Activated gamma-delta T cell treated with anti-CD3 and anti-CD28 coated beads, Interleukin-2, amount 50 U/mL, for 16 hours (primary cell): ENCODE measurements around the gene CFAP299.
"Not testable (repeated sequence)": the region's sequence is repeated elsewhere in the genome, so short reads cannot be mapped to it uniquely, and the experiment has no call there.

ENCODE experiments used
- DNase-seq: peaks from one replicate; pipeline ENCODE4 v3.0.0-alpha.2; 2020; ENCODE audit warnings: low read depth

The CFAP299 gene

DNA sequence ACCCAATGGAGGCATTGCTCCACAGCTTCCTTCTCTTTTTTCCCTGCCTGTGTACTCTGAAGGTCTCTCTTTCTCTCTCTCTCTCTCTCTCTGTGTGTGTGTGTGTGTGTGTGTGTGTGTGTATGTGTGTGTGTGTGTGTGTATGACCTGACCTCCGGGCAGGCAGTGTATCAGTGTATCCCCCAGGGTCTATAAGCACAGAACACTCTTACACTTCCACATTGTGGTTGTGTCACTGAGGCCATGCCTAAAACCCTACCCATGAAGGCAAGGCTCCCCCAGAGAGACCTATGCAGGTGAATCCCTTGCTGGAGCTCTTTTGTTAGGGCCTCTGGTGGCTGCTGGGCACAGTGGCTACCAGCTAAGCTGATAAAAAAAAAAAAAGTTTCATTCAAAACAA lies 394.6 kb downstream of the CFAP299 start:
- DNase-seq = no peak

DNA sequence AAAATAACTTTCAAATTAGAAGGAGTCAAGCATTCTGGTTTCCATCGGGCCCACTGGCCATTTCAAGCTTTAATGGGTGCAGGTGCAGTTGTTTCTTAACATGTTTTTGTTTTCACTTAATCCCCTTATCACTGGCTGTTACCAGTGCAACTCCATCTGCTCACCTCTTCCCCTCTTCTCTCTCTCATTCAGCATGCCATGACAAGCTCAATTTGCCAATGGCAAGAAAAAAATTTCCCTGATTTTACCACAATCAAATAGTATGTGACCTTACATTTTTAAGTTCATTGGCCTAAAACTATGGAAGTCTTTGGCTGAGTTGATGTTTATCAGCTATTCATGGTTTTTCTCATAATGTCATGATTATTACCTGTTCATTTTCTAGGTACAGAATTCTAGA lies 395.9 kb downstream of the CFAP299 start:
- DNase-seq = no peak

DNA sequence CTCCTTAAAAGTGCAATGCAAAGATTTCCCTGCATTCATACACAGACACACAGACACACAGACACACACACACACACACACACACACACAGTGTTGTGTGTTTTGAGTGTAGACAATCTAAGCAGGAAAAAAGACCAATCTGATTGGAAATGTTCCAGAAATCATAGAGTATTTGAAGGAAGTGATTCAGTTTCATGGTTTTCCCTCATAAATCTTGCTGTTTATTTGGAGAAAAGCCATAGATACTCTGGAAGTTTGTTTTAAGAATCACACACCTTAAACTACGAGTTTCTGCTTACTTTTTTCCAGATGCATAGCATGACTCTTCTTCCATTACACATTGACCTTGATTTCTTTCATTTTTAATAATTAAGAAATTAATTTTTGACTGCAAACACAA lies 396.5 kb downstream of the CFAP299 start:
- DNase-seq = no peak

DNA sequence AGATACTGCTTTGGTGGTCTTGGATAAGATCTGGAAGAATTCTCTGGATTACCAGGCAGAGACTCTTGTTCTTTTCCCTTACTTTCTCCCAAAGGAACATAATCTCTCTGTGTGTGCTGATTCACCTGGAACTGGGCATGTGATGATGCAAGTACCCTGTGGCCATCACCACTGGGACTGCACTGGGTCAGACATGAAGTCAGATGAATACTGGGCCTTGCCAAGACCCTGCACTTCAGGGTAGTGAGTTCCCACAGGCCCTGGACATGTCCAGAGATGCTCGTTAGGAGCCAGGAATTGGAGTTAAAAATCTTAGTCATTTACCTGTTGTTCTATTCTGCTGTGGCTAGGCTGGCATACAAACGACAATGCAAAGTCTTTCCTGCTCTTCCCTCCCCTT lies 404.8 kb downstream of the CFAP299 start:
- no peak for DNase-seq

DNA sequence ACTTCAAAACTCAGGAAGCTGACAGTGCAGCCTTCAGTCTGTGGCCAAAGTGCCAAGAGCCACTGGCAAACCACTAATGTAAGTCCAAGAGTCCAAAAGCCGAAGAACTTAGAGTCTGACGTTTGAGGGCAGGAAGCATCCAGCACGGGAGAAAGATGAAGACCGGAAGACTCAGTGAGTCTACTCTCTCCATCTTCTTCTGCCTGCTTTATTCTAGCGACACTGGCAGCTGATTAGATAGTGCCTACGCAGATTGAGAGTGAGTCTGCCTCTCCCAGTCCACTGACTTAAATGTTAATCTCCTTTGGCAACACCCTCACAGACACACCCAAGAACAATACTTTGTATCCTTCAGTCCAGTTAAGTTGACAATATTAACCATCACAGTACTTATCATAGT lies 414.0 kb downstream of the CFAP299 start:
- not testable (repeated sequence) for DNase-seq

GRCh38 chr4:80751200-80751599 lies 415.7 kb downstream of the CFAP299 start:
- DNase-seq = no peak

- no peak for DNase-seq
Measured at GRCh38 chr4:80767944-80768343, 432.4 kb downstream of the CFAP299 start.

GRCh38 chr4:80776168-80776567 lies 440.6 kb downstream of the CFAP299 start:
- no peak for DNase-seq

GRCh38 chr4:80781431-80781830 lies 445.9 kb downstream of the CFAP299 start:
- no peak for DNase-seq

DNA sequence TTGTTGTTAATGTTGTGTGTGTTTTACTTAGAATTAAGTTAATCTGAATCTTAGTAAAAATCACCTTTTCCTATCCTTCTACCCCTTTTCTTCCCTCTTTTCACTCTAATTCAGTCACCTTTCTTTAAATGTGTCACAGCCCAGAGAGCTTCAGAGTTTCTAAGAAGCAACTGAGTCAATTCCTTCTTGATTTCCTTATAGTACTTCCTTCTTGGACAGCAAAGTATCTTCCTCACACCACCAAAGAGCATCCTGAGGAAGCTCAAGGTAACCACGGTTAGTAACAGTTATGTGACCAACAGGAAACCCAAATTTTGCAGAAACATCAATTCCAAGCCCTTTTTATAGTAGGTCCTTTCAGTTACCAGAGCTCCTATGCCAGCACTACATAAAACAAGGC lies 451.8 kb downstream of the CFAP299 start:
- DNase-seq = no peak

GRCh38 chr4:80788798-80789197 lies 453.3 kb downstream of the CFAP299 start:
- no peak for DNase-seq

GRCh38 chr4:80790152-80790551 lies 454.6 kb downstream of the CFAP299 start:
- no peak for DNase-seq

DNA sequence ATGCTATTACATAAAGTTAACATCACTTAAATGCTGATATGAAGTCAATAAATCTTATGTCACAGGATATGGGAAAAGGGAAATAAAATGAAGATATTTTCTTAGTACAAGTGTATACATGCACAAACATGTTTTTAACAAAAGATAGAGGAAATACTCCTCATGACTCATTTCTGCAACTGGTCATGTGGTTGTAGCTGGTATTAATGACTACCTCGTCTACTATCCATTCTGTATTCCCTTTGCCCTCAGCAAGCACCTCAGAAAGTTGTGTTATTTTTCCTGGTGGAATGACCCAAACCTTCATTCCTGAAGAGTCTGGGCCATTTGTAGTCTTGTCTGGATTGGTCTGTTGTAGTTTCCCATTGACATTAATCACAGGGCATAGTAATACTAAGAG lies 458.1 kb downstream of the CFAP299 start:
- DNase-seq = not testable (repeated sequence)

DNA sequence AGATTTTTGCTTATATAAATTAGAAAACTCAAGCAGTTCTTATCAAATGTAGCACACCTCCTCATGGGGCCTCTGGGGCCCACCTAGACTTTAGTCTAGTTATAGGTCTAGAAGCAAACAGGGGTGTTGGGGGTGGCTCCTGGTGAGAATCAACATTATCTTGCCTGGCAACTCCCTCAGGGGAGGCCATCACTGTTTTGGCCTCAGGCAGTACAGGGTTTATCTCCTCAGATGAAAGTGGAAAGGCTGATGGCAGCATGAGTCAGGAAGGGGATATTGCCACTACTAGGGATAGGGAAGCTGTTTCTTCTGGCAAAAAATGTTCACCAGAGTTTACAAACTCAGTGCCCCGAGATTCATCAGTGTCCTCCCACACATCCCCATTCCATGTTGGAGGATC lies 462.6 kb downstream of the CFAP299 start:
- no peak for DNase-seq

DNA sequence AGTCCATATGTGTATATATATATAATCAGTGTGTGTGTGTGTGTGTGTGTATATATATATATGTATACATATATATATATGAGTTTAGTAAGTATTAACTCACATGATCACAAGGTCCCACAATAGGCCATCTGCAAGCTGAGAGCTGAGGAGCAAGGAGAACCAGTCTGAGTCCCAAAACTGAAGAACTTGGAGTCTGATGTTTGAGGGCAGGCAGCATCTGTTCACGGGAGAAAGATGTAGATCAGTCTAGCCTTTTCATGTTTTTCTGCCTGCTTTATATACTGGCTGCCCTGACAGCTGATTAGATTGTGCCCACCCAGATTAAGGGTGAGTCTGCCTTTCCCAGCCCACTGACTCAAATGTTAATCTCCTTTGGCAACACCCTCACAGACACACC lies 465.2 kb downstream of the CFAP299 start:
- not testable (repeated sequence) for DNase-seq

GRCh38 chr4:80803337-80803736 lies 467.8 kb downstream of the CFAP299 start:
- DNase-seq = no peak

- DNase-seq = no peak
Measured at GRCh38 chr4:80806472-80806871, 470.9 kb downstream of the CFAP299 start.

- DNase-seq = no peak
Measured at GRCh38 chr4:80809039-80809729, 473.7 kb downstream of the CFAP299 start.

DNA sequence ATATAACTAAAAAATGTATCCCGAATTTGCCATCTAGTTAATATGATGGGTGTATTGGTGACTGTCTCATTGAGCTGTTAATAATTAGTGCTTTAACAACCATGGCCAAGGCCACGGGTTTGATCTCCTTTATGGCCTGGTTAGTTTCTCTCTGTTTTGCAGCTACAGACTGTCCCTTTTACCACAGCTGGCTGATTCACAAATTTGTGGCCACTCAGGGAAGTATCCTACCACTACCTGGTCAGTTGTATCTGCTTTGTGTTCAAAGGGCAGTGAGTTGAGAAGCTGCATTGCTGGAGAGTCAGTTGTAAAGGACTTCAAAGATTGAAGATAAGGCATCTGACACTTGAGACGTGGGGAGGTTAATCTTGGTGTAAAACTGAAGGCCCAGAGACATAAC lies 475.9 kb downstream of the CFAP299 start:
- DNase-seq = no peak

GRCh38 chr4:80812145-80812544 lies 476.6 kb downstream of the CFAP299 start:
- no peak for DNase-seq

GRCh38 chr4:80814266-80814665 lies 478.7 kb downstream of the CFAP299 start:
- DNase-seq = no peak

DNA sequence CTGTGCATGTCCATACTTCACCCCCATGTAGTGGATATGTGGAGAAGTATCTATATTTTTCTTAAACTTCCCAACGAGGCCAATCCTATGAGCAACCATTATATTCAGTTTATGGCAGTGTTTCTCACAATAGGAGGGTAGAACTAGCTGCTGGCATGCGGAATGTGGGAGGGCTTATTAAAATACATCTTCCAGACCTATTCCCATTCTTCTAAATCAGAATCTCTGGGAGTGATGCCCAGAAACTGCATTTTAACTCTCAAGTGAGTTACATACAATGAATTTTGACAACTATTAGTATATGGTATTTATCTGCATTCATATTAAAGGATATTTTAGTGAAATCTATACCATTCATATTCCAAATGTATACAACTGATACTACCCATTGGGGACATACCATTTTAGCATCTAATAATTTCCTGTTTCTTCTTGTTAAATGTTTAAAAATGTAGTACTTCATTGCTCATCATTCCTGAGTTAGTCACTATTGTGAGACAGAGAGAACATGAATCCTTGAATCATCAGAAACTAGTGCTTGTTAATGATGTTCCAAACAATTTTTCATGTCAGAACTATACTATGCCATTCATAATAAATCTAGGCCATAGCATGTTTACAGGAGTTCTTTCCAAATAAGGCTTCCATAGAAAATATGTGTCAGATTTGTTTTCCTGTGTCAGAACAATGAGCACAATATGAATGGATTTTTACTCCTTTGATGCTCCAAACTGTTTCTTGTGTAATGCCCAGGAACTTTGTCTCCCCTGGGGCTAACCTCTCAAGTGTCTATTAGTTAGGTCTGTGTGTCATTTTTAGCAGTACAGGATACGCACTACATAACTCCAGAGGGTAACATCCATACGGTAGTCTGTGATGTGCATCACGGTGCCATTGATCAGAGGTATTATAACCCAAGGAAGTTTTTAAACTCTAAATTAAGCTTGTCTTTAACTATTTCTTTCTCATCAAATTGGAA lies 496.1 kb downstream of the CFAP299 start:
- DNase-seq = no peak

DNA sequence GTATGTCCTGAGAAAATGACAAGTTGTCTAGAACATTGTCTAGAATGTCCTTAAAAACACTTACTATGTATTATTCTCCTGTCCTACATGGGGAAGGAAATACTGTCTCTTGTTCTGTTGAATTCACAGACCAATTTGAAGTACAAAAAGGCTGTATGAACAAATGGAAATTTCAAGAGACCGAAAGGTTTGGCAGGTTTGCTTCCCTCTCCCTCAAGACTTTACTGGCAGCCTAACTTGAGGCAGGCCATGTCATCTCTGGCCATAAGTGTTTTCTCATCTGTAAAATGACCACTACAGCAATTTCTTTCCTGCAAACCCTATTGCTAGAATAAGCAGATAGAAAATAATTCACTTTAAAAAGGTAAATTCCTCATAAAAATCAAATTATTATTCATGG lies 503.8 kb downstream of the CFAP299 start:
- no peak for DNase-seq
